Islet of Langerhans (tissue), 1 donor: ENCODE results near the gene MEP1B.

ENCODE experiments used
- FAIRE-seq: peaks from one replicate; lab custom pipeline; 2011; peaks lifted over from hg19 to GRCh38; lab: Jason Lieb, UNC

MEP1B gene

DNA sequence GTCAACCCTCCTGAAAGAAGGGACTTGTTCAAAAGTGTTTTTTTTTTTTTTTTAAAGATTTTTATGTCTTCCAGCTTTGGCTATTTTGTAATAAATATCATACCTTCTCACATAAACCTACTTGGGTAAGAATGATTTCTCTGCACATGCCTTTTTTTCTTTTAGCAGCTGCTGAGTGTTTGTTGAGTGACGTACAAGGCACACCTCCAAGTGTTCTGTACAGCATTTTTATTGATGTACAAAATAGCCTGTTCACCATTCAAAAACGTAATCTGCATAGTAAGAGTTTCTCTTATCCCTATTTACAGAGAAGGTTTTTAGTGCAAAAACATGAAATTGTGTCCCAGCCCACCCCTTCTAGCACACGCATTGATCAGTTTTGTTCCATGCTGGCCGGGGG is 77.6 kb downstream of the MEP1B start:
- FAIRE-seq, result no peak
